GM18499 (cell line): ENCODE measurements around the gene KLK14.

Experiments
- ATAC-seq: cut with Tn5 transposase; IDR thresholded peaks from one replicate; pipeline ENCODE4 v1.9.1; 2021; ENCODE audit warnings: moderate number of reproducible peaks; ENCODE audit not compliant: insufficient read depth, unreplicated experiment

KLK14 gene

DNA sequence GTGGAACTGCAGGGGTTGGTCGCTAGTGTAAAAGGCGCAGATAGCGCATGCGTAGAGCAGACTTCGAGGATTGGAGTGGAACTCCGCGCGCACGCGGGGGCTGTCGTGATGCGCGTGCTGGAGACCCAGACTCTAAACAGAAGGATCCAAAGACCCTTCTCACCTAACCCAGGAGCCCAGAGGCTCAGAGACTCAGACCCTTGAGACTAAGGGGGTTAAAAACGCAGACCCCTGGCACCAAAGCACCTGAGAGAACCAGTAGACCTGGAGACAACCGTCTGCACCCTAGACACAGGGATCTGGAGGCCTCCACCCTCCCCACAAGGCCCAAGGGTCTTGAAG, 26.1 kb upstream of the KLK14 start:
- ATAC-seq = peak; percentile 14

DNA sequence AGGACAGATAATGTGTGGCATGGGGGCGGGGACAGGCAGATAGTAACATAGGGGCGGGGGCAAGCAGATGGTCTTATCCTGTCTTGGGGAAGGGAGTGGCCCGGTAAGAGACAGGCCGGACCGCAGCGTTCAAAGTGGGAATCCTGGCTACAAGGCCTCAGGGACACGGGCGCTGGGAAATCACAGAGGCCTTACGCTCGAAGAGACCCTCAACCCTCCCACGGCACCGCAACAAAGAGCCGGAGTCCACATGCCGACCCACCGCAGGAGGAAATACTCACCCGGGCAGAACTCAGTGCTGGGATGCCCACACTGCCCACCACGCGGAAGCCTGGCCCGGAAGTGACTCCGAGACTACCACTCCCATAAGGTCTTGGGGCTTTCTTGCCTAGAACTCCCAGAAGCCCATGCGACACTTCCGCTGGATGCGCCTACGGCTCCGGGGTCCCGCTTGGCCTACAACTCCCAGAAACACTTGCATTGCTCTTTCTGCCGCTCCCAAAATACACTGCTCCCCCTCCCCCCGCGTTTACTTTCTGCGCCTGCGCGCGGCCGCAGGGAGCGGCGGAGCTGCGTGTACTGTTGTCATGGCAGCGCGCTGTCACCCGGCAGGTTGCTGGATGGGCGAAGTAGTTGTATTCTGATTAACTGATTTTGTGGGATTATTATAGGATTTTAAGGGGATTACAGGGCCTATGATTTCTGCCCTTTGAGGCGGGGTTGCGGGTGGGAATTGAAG, 25.5 kb upstream of the KLK14 start, which contains the start of gene CTU1:
Gene CTU1, minus strand, starts transcription at position 344 of the 739 bp plus-strand sequence. CDS start 3,840 bp downstream, outside the sequence.
- ATAC-seq = peak; percentile 88

DNA sequence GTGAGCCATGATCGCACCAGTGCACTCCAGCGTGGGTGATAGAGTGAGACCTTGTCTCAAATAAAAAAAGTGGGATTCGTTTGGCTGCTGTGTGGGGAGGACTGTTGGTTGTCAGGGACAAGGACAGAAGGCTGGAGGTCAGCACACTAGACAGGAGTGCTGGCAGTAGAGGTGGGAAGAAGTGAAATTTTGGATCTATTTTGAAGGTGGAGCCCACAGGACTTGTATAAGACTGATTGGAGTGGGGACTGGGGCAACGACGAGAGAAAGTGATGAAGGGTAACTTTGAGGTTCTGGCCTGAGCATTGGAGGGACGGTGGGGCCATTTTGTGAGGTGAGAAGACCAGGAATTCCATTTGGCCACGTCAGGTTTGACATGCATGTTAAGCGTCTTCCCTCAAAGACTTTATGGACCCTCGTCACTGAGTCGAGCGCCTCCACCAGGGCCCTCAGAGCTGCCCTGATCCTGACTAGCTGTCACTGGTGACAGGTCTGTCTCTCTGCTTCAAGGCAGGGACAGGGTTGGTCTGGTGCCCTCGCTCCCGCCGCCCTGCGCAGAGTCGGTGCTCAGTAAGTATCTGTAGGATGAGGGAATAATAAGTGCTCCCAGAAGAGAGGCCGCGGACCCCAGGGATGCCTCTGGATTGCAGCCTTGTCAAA, 24.8 kb upstream of the KLK14 start:
- no peak for ATAC-seq

DNA sequence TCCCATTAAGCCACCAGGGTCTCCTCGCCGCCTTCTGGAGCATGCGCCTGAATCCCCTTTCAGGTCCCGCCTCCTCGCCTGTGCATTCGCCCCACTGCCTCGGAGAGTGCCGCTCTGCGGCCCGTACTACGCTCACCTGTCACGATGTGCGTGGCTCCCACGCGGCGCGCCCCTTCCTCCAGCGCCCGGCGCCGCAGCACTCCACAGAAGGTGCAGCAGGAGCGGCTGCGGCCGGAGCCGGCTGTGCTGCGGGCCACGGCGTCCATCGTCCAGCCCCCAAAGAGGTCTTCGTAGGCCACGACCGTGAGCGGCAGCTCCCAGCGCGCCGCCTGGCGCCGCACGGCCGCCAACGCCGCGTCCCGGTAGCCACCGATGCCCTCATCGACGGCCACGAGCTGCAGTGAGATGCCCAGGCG, 21.2 kb upstream of the KLK14 start:
- ATAC-seq = no peak

DNA sequence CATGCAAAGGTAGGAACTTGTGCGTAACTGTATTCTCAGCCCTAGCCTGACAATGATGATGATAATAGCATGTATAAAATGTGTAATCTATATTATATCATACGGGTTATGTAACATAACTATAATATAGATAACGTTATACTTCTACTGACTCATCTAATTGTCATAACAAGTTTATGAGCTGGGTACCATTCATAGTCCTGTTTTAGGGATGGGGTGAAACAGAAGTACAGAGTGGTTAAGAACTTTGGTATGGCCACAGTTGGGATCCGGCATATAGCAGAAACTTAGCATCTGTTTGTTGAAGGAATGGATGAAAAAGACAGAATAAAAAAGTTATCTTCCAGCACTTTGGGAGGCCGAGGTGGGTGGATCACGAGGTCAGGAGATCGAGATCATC, 20.3 kb upstream of the KLK14 start:
- ATAC-seq = no peak

DNA sequence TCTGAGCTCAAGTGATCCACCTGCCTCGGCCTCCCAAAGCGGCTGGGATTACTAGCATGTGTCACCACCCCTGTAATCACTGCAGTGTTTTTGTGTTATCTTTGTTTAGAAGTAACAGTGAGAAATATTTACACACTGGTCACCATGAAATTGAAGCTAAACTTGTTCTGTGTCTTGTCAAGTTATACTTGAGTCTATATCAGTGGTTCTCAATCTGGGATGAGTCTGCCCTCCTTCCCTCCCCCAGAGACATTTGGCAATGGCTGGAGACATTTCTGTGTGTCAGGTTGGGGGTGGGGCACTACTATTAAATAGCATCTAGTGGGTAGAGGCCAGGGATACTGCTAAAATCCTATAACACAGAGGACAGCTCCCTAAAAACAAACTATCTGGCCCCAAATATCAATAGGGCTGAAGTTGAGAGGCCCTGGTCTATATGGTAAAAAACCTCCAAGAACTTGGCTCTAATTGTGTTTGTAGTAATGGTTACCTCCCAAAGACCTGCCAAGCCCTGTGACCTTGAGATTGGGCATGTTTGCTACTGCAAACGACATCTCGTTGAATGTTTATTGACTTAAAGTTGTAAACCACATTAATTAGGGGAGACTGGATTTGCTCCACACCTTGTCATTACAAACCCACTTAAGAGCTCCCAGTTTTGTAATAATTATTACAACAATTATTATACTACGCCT, 18.6 kb upstream of the KLK14 start:
- no peak for ATAC-seq

DNA sequence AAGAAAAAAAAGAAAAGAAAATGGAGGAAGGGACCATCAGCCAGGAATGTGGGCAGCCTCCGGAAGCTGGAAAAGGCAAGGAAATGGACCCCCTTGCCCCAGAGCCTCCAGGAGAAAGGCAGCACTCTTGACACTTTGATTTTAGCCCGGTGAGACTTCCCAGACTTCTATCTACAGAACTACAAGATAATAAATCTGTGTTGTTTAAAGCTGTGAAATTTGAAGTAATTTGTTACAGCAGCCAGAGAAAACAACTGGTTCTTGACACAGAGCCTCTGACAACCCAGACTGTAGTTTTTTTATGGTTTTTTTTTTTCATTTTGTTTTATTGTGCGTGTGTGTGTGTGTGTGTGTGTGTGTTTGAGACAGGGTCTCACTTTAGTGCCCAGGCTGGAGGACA, 17.9 kb upstream of the KLK14 start:
- no peak for ATAC-seq

DNA sequence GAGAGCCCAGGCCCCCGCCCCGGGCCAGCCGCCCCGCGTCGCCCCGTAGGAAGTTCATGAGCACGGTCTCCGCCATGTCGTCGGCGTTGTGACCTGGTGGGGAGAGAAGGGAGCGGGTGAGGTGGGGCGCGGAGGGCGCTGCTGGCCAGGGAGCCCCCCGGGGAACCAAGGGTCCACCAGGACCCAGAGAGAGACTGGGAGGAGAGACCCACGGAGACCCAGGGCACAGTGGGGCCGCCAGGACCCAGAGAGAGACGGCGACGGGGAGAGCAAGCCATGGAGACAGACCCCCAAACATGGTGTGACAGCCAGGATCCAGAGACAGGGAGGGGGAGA, 16.3 kb upstream of the KLK14 start:
- no peak for ATAC-seq

DNA sequence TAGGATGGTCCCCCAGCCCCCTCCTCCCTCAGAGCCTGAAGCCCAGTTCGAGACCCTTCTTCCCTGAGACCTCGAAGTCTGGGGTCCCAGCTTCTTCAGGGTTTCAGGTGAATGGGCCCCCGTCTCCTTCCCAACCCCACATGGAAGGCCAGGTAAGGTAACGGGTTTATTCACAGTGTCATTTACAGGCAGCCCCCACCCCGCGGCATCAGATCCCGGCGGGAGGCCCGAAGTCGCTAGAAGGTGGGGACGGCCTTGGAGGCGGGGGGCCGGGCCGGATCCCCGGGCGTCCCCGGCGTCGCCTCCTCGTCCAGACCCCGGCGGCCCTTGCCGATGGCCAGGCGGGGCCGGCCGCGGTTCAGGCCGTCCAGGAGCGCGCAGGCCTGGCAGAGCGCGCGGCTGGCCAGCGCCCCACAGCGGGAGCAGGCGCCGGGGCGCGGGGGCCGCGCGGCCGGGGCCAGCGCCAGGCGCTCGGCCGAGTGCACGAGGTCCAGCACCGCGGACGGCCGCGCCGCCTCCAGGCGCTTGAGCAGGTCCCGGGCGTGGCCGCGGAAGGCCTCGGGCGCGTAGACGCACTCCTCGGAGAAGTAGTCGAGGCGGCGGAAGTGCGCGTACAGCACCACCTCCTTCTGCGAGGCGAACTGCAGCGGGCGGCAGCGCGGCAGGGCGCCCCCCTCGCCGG, 15.8 kb upstream of the KLK14 start:
- ATAC-seq = no peak

DNA sequence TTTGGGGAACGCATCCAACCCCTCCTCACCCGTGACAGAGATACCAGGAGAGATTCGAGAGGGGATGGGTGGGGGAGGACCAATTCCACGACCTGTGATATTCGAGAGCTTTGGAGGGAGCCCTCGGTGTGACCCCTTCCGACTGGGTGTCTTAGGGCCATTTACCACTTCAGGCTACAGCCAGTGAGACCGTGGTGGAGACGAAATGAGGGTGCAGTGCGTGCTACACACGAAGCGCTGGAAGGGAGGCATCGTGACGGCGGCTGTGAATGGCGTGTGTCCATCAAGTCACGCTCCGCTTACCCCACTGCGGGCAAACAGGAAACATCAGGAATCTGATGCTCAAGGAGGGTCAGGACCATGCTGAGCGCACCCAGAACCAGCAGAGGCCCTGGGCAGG, 15.1 kb upstream of the KLK14 start:
- ATAC-seq = no peak

DNA sequence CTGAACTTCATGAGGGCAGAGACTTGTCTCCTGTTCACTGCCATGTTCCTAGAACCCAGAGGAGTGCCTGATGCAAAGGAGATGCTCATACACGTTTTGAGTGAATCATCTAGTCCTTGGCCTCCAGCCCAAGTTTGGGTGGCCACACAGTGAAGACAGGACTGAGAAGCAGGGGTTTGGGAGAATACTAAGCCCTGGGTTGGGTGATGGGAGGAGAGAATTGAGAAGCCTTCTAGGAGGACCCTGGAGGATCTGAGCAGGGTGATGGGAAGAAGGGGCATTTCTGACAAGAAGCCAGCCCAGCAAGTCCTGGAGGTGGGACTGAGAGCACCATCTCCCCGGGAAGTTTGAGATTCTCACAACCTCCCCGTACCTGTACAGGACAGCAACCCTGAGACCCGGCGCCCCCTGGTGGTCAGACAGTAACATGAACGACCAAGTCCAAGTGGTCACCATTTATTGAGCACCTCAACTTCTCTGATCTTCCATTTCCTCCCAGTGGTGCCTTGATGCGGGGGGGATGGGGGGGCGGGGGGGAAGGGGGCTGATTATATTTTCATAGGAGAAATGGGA, 14.6 kb upstream of the KLK14 start:
- no peak for ATAC-seq

DNA sequence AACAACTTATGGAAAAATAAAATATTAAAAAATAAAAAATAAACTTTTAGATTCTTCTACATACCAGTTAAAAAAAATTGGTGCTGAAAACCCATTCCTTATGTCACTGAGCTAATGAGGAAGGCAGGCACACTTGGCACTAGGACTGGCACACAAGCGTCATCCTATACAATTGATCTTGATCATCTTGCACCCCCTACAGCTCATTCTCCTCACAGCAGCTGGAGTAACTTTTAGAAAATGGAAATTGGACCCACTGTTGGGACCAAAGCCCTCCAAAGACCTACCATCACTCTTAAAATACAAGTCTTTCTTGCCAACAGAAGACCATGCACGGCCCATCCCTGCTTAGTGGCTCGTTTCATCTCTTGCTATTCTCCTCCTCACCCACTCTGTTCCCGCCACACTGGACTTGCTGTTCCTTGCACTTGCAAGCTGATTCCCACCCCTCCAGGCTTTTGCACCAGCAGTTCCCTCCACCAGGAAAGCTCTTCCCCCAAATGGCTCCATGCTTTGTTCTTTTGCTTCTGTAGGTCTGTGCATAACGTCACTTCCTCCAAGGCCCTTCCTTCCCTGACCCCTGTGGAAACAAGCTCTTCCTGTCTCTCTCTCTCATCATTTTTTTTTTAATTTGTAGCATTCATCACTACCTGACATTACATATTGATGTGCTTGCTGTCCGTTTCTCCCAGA, 13.9 kb upstream of the KLK14 start:
- no peak for ATAC-seq

DNA sequence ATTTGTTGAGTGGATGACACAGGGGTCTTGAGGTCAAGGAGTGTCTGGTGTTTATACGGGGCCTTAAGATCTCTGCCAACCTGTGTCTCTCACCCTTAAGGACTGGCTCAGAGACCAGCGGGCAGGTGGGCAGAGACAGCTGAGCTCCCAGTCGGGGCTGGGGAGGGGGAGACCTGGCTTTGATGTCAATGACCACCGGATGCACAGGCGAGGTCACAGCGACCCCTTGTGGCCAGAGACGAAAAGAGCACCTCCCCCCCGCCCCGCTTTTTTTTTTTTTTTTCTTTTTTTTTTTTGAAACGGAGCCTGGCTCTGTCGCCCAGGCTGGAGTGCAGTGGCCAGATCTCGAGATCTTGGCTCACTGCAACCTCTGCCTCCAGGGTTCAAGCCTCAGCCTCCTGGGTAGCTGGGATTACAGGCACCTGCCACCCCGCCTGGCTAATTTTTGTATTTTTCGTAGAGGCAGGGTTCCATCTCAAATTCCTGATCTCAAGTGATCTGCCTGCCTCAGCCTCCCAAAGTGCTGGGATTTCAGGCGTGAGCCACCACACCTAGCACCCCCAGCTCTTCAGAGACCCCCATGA, 12.1 kb upstream of the KLK14 start:
- no peak for ATAC-seq

DNA sequence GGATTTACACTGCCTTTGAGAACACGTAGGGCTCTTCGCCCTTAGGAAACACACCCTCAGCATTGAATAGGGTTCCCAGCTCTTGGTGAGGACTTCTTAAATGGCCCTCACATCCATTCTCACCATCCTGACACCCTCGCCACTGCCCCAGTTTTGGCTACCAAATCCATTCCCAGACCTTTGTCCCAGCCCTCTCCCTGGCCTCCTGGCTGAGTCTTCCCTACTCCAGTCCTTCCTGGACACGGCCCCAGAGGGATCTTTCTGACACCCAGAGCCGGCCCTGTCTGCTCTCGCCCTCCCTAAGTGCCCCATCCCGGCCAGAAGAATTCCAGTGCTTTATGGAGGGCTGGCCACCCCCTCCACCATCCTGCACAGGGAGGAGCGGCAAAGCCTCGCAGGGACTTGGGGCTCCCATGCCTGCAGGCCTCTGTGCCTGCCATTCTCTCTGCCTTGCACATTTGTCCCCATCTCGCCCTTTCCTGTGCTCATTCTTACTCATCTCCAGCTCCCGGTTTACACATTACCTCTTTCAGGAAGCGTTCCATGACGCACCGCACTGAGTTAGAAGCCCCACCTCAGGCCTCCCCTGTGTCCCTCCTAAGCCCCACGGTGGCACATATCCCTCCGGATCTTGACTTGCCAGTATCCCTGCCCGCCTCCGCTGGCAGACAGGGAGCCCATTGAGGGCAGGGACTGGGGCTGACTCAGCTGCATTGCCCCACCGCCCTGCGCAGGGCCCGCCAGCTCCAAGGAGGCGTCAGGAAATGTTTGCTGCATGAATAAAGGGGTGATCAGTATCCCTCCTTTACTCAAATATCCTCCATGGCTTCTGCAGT, 11.0 kb upstream of the KLK14 start:
- no peak for ATAC-seq

DNA sequence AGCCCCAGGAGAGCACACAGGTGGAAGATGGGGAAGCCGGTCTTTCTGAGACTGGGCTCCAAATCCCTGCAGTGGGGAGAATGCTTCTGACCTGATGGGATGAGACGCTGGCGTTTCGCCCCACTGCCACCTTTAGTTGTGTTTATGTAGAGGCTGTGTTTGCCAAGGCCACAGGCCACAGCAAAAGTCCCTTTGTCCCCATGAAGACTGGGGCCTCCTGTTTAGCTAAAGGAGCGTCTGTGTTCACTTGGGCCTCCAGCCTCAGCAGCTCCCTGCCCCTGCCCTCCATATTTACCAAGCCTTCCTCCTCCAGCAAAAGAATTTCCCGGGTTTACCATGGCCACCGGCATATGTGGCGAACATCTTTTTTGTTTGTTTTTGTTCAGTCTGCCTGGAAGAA, 10.4 kb upstream of the KLK14 start:
- no peak for ATAC-seq

DNA sequence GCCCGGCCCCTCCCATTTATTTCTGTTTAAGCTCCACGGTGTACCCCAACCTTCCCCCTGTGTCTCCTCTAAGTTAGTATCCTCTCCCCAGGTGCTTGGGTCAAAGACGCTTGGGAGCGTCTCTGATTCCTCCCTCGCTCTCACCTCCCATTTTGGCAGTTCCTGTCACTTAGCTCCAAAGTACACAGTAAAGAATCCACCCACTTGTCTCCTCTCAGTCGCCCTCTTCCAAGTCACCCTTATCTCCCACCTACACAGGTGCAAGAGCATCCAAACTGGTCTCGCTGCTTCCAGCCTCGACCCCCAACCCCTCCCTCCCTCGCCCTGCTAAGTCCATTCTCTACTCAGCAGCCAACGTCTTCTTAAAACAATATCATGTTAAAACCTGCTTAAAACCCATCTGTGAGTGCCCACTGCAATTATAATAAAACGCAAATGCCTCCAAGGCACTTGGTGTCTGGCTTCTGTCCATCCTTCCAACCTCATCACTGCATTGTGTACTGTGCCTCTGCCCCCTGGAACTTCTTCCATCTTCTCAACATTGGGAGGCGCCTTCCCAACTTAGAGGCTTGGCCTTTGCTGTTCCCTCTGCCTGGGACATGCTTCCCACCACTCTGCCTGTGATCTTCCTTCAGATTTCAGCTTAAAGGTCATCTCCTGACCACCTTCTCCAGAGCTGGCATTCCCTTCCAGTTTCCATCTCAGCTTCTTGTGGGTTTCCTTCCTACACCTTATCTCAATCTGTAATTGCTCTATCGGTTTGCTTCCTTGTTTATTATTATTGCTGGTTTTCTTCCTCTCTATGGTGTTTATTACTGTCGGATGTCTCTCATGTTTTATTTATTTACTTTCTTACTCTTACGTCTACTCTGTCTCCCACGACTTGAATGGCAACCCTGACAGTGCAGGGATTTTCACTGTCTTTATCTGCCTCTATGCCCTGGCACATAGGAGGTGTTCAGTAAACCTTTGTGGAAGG, 9.5 kb upstream of the KLK14 start:
- no peak for ATAC-seq

DNA sequence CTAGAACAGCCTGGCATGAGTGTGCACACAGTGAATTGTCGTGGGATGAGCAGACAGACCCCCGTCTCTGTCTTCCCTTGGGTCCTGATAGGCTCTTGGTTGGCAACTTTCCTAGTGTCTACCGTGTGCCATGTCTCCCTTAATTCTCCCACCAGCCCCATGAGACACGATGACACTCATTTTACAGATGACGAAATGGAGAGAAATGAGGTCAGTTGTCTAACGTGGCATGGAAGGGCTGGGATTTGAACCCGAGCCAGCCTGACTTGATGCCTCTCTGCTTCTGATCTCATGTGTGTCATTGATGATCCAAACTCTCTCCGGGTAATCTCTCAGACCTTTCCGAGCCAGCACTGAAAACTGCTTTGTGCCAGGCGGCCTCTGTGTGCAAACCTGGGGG, 8.4 kb upstream of the KLK14 start:
- ATAC-seq = no peak

DNA sequence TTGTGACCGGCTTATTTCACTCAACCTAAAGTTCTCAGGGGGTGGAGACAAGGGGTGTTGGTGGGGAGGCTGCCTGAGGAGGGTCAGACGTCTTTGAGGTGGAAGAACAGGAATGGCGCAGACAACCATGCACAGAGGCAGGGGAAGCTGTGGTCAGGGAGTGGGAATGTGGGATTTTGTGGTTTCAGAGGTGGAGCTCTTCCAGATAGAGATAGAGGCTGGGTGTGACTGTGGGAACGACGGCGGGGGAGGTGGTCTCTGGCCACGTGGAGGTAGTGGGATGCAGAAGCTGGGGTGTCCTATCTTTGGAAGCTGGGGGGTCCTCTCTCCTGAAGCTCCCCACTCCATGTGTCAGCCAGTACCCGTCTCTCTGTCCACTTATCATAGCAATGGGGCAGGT, 7.8 kb upstream of the KLK14 start:
- no peak for ATAC-seq
